GM12878 (cell line): ENCODE measurements around the gene ETV4. TPM values are rescaled to one million over a fixed set of nuclear protein-coding genes. Genes with fewer than 3 reads are reported as not detected.

Experiments used
- ATAC-seq: fragments of 200-7000 bp; cut with Tn5 transposase; 3 replicates; pipeline ENCODE4 v1.9.1; 2020; ENCODE audit warnings: mild to moderate bottlenecking, moderate library complexity
- BruUV-seq: library from RNA; stranded (reverse); fragments of 400-500 nt; replicated peaks from 2 replicates; lab custom pipeline; 2021; lab: Mats Ljungman, UMichigan
- CTCF ChIA-PET: fragments of 300-600 bp; sonication (Branson Sonifier 250); formaldehyde crosslinking; extraction: SDS; loops from one replicate; lab custom pipeline; 2021; ENCODE audit warnings: inconsistent platforms; lab: Yijun Ruan, JAX
- POLR2A ChIA-PET: fragments of 350-600 bp; formaldehyde crosslinking; extraction: SDS; loops from one replicate; lab custom pipeline; 2021; ENCODE audit warnings: inconsistent platforms; lab: Charles Lee
- RAD21 ChIA-PET: fragments of 300-600 bp; sonication (Branson Sonifier 250); formaldehyde crosslinking; loops from one replicate; lab custom pipeline; 2023; ENCODE audit warnings: antibody characterized with exemption; ENCODE audit not compliant: unreplicated experiment; lab: Charles Lee
- SMC1A ChIA-PET: fragments of 300-600 bp; sonication (Branson Sonifier 250); formaldehyde crosslinking; loops from one replicate; lab custom pipeline; 2023; ENCODE audit not compliant: unreplicated experiment, uncharacterized antibody; lab: Charles Lee
- DNase-seq: peaks from one replicate; pipeline ENCODE4 v3.0.0-alpha.2; 2011; ENCODE audit warnings: low read depth, low spot score
- FAIRE-seq: peaks from 3 replicates; lab custom pipeline; 2011; peaks lifted over from hg19 to GRCh38; lab: Jason Lieb, UNC
- H2AFZ ChIP-seq: 2 replicates; pipeline ENCODE4 v1.6.0; 2011; ENCODE audit warnings: low read depth, low read length, control low read depth; ENCODE audit not compliant: control insufficient read depth
- H3K27ac ChIP-seq: 2 replicates; pipeline ENCODE4 v1.5.1; 2011; ENCODE audit warnings: control low read depth; ENCODE audit not compliant: control insufficient read depth, insufficient read depth
- H3K27me3 ChIP-seq, 2 experiments: replicated peaks in 1 of 2; 2 replicates each; pipeline versions ENCODE4 v1.6.0 to v1.6.1; 2011; ENCODE audit warnings: low read length in 1 of 2; ENCODE audit not compliant: control insufficient read depth in 2 of 2, insufficient read depth in 2 of 2
- H3K36me3 ChIP-seq, 2 experiments: 2 replicates each; pipeline ENCODE4 v1.5.1; 2011; ENCODE audit warnings: low read length in 1 of 2; ENCODE audit not compliant: control insufficient read depth in 2 of 2, insufficient read depth in 2 of 2
- H3K4me1 ChIP-seq: 2 replicates; pipeline ENCODE4 v1.6.1; 2011; ENCODE audit warnings: mild to moderate bottlenecking, low read length, moderate library complexity, mixed read lengths; ENCODE audit not compliant: control insufficient read depth, insufficient read depth
- H3K4me2 ChIP-seq: 2 replicates; pipeline ENCODE4 v1.6.0; 2011; ENCODE audit warnings: control low read depth; ENCODE audit not compliant: control insufficient read depth, insufficient read depth
- H3K4me3 ChIP-seq: fragments of 200-600 bp; sonication (generic); 2 replicates; pipeline ENCODE4 v1.5.1; 2016
- H3K79me2 ChIP-seq: 2 replicates; pipeline ENCODE4 v1.6.0; 2011; ENCODE audit warnings: low read length; ENCODE audit not compliant: control insufficient read depth, insufficient read depth
- H3K9ac ChIP-seq: 2 replicates; pipeline ENCODE4 v1.8.0; 2011; ENCODE audit warnings: low read length, control low read depth, mixed read lengths; ENCODE audit not compliant: control insufficient read depth, insufficient read depth
- H3K9me3 ChIP-seq: replicated peaks from 3 replicates; pipeline ENCODE4 v1.5.1; 2011; ENCODE audit warnings: mild to moderate bottlenecking, low read length; ENCODE audit not compliant: control insufficient read depth, insufficient read depth
- H4K20me1 ChIP-seq: 2 replicates; pipeline ENCODE4 v1.6.0; 2011; ENCODE audit not compliant: control insufficient read depth, insufficient read depth
- BRCA1 ChIP-seq: IDR thresholded peaks from 2 replicates; pipeline ENCODE4 v1.6.1; 2011; ENCODE audit warnings: low read depth, low read length, improper control_type of control experiment
- IKZF1 ChIP-seq: fragments of 450-650 bp; conservative IDR thresholded peaks from 2 replicates; pipeline ENCODE4 v1.6.1; 2017; ENCODE audit warnings: antibody characterized with exemption, mild to moderate bottlenecking
- NFYB ChIP-seq: IDR thresholded peaks from 2 replicates; pipeline ENCODE4 v1.6.1; 2011; ENCODE audit warnings: low read depth, mild to moderate bottlenecking, low read length, improper control_type of control experiment, moderate library complexity; ENCODE audit not compliant: insufficient read depth
- TAF1 ChIP-seq: IDR thresholded peaks from 2 replicates; pipeline ENCODE4 v1.6.1; 2011; ENCODE audit warnings: mild to moderate bottlenecking, low read depth, low read length, borderline replicate concordance
- ZNF274 ChIP-seq: IDR thresholded peaks from one replicate; pipeline ENCODE4 v1.8.0; 2011; ENCODE audit not compliant: insufficient read length, insufficient read depth
- ZNF384 ChIP-seq: IDR thresholded peaks from 2 replicates; pipeline ENCODE4 v1.6.1; 2012; ENCODE audit warnings: low read depth, mild to moderate bottlenecking, low read length, improper control_type of control experiment, borderline replicate concordance
- ZSCAN29 ChIP-seq: fragments of 450-650 bp; IDR thresholded peaks from 2 replicates; pipeline ENCODE4 v1.6.1; 2017; ENCODE audit warnings: mild to moderate bottlenecking, moderate library complexity
- WGBS: methylation state at CpG from one replicate; pipeline ENCODE4 v1.1.6; 2016; ENCODE audit warnings: low lambda C conversion rate; ENCODE audit not compliant: insufficient replicate concordance, insufficient coverage; ENCODE audit errors: missing lambda C conversion rate; 5-methylcytosine and 5-hydroxymethylcytosine counted together
- in situ Hi-C: fragments of 300-500 bp; cut with MboI; formaldehyde crosslinking; loops from 9 replicates; pipeline ENCODE4 v1.14.3; 2018; ENCODE audit warnings: mixed read lengths
- intact Hi-C: fragments of 100-400 bp; cut with micrococcal nuclease; formaldehyde crosslinking; loops from one replicate; pipeline ENCODE4 v1.14.2; 2022; ENCODE audit not compliant: unreplicated experiment
- polyA plus RNA-seq, 11 experiments: library from polyadenylated mRNA; depleted of rRNA in 4 of 11; unstranded in 6 of 11; stranded (reverse) in 5 of 11; fragments of >200 nt; fragmentation: Nextera tagmentation in 4 of 11; fragmentation: Illumina TruSeq in 1 of 11; extraction: Ambion mirVana in 4 of 11; extraction: Trizol in 1 of 11; gene quantifications; 1 replicate in 1 of 11; 2 replicates in 10 of 11; pipeline versions ENCODE4 v1.2.1 to v1.2.3, GENCODE V29; 2011 to 2016; ENCODE audit warnings: inconsistent platforms in 2 of 11, missing spikeins in 2 of 11, low read depth in 1 of 11
- total RNA-seq, 4 experiments: library from RNA; depleted of rRNA in 3 of 4; stranded (reverse); fragments of >200 nt in 3 of 4; fragmentation: Illumina TruSeq in 1 of 4; extraction: Trizol in 1 of 4; gene quantifications; 2 replicates each; pipeline versions ENCODE4 v1.2.1 to v1.2.3, GENCODE V29; 2013 to 2021
- TF ChIP-seq, protein P1 (sequence below): IDR thresholded peaks from 2 replicates; pipeline ENCODE4 v1.6.1; 2012; ENCODE audit warnings: low read depth, low read length, improper control_type of control experiment

The ETV4 gene
- total and polyA plus RNA-seq, 10 of the 15 experiments (the other 5 are each of a cell fraction or from before 2014, with no cell fraction given) = 0.19 to 14.5 (median 1.8) TPM

DNA sequence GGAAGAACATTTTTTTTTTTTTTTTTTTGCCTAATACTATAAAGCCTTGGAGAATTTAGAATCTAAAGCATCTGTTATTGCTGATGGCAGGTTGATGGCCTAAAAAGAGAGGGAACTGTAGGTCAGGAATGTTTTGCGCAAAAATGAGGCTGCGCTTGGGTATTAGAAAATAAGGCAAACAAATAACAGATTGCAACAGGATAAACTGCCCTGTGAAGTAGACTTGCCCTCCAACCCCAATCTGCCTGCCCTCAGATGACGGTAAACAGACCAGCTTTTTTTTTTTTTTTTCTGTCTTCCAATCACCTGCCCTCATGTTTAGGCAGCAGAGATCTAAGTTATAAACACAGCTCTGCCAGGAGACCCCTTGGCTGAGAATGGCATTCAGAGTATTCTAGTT is 66.2 kb downstream of the ETV4 start:
- no peaks in the 10 kb centered on the region for H3K36me3 ChIP-seq
- in situ Hi-C loops = loop anchor here (5.0 kb wide), 2 partner anchors 93 to 273 kb away; no protein-coding TSS in a partner anchor
- WGBS = 94% methylated on average over 3 of the region's 3 CpGs

More for the DNA sequence above, 66.2 kb downstream of the ETV4 start:
- no peaks in the 10 kb centered on the region for H3K27me3 ChIP-seq
- BruUV-seq = no TSS peak
- no peak for FAIRE-seq
- intact Hi-C loops = loop anchor here (5.0 kb wide), 1 partner anchor 73 kb away; no protein-coding TSS in a partner anchor
- peaks cover 5% of the 10 kb centered on the region for H3K4me1 ChIP-seq
- ChIA-PET SMC1A (interaction anchor here (1.2 kb wide), 2 partner anchors 19 to 86 kb away, joined by 3 read pairs; no protein-coding TSS in a partner anchor), RAD21 (no interaction called here), POLR2A (interaction anchor here (0.5 to 0.6 kb wide), 2 partner anchors 44 to 119 kb away, joined by 3 read pairs; no protein-coding TSS in a partner anchor), CTCF (interaction anchor here (9.2 kb wide), 1 partner anchor 85 kb away, joined by 248 read pairs; the partner anchor contains the start of gene ARL4D)
- TF ChIP-seq IKZF1 (no peak), ZNF274 (no peak), TAF1 (no peak), ZNF384 (no peak), ZSCAN29 (no peak), NFYB (no peak), BRCA1 (no peak)
- TF ChIP-seq, protein P1, sequence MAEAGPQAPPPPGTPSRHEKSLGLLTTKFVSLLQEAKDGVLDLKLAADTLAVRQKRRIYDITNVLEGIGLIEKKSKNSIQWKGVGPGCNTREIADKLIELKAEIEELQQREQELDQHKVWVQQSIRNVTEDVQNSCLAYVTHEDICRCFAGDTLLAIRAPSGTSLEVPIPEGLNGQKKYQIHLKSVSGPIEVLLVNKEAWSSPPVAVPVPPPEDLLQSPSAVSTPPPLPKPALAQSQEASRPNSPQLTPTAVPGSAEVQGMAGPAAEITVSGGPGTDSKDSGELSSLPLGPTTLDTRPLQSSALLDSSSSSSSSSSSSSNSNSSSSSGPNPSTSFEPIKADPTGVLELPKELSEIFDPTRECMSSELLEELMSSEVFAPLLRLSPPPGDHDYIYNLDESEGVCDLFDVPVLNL = no peak
- no peak overlapping the region for H3K4me2 ChIP-seq
- H3K9me3 ChIP-seq = no peaks in the 10 kb centered on the region
- H4K20me1 ChIP-seq = no peaks in the 10 kb centered on the region
- H3K9ac ChIP-seq = no peak overlapping the region
- DNase-seq = no peak
- no peak overlapping the region for H2AFZ ChIP-seq
- no peak for ATAC-seq
- peaks cover 12% of the 10 kb centered on the region for H3K79me2 ChIP-seq
- H3K4me3 ChIP-seq = no peak overlapping the region
- H3K27ac ChIP-seq = no peak overlapping the region

Other genes with a start within 250 kb of the ETV4 start
- gene ARL4D, start 147.3 kb downstream of the ETV4 start, total RNA-seq (2014; rRNA removed) = 0.90 and 1.2 TPM in 2 replicates
- gene ARL4D, start 147.3 kb downstream of the ETV4 start, total RNA-seq (2014; rRNA removed; fragmentation: Illumina TruSeq; extraction: Trizol) = 0.18 and 0.72 TPM in 2 replicates
- gene ARL4D, start 147.3 kb downstream of the ETV4 start, total RNA-seq (2021) = 1.2 and 1.5 TPM in 2 replicates
- 0.10 and 0.13 TPM in 2 replicates for gene ARL4D, start 147.3 kb downstream of the ETV4 start, polyA plus RNA-seq (2011; rRNA removed)
- gene ARL4D, start 147.3 kb downstream of the ETV4 start, polyA plus RNA-seq (2014; fragmentation: Illumina TruSeq; extraction: Trizol) = 0.14 and 0.79 TPM in 2 replicates
- gene ARL4D, start 147.3 kb downstream of the ETV4 start, polyA plus RNA-seq (2014; fragmentation: Nextera tagmentation; extraction: Ambion mirVana) = under 1 TPM; 0.13 to 0.60 TPM
- 1.4 and 1.5 TPM in 2 replicates for gene ARL4D, start 147.3 kb downstream of the ETV4 start, polyA plus RNA-seq (2014; rRNA removed)
- gene ARL4D, start 147.3 kb downstream of the ETV4 start, polyA plus RNA-seq (2016; fragmentation: Nextera tagmentation; extraction: Ambion mirVana) = under 1 TPM; 0.60 to 0.82 TPM
- 42.9 and 43.2 TPM in 2 replicates for gene DHX8, start 62.4 kb downstream of the ETV4 start, total RNA-seq (2014; rRNA removed)
- 32.5 and 33.1 TPM in 2 replicates for gene DHX8, start 62.4 kb downstream of the ETV4 start, total RNA-seq (2014; rRNA removed; fragmentation: Illumina TruSeq; extraction: Trizol)
- 47.5 and 49.9 TPM in 2 replicates for gene DHX8, start 62.4 kb downstream of the ETV4 start, total RNA-seq (2021)
- 24.5 and 30.2 TPM in 2 replicates for gene DHX8, start 62.4 kb downstream of the ETV4 start, polyA plus RNA-seq (2011; rRNA removed)
- 35.6 and 38.3 TPM in 2 replicates for gene DHX8, start 62.4 kb downstream of the ETV4 start, polyA plus RNA-seq (2014; fragmentation: Illumina TruSeq; extraction: Trizol)
- gene DHX8, start 62.4 kb downstream of the ETV4 start, polyA plus RNA-seq (2014; fragmentation: Nextera tagmentation; extraction: Ambion mirVana) = 10 to 100 TPM; 27.6 to 31.6 TPM
- 29.0 and 30.9 TPM in 2 replicates for gene DHX8, start 62.4 kb downstream of the ETV4 start, polyA plus RNA-seq (2014; rRNA removed)
- gene DHX8, start 62.4 kb downstream of the ETV4 start, polyA plus RNA-seq (2016; fragmentation: Nextera tagmentation; extraction: Ambion mirVana) = 10 to 100 TPM; 48.4 to 50.4 TPM
- gene MEOX1, start 115.6 kb upstream of the ETV4 start, total RNA-seq (2014; rRNA removed) = 0.34 and 0.60 TPM in 2 replicates
- gene MEOX1, start 115.6 kb upstream of the ETV4 start, total RNA-seq (2014; rRNA removed; fragmentation: Illumina TruSeq; extraction: Trizol) = 0.37 and 0.85 TPM in 2 replicates
- 0.46 and 0.53 TPM in 2 replicates for gene MEOX1, start 115.6 kb upstream of the ETV4 start, total RNA-seq (2021)
- gene MEOX1, start 115.6 kb upstream of the ETV4 start, polyA plus RNA-seq (2011; rRNA removed) = 7.5 and 9.4 TPM in 2 replicates
- 0.63 and 1.1 TPM in 2 replicates for gene MEOX1, start 115.6 kb upstream of the ETV4 start, polyA plus RNA-seq (2014; fragmentation: Illumina TruSeq; extraction: Trizol)
- under 1 TPM; 0.19 to 0.24 TPM for gene MEOX1, start 115.6 kb upstream of the ETV4 start, polyA plus RNA-seq (2014; fragmentation: Nextera tagmentation; extraction: Ambion mirVana)
- 0.44 and 0.45 TPM in 2 replicates for gene MEOX1, start 115.6 kb upstream of the ETV4 start, polyA plus RNA-seq (2014; rRNA removed)
- under 1 TPM; 0.25 to 0.72 TPM for gene MEOX1, start 115.6 kb upstream of the ETV4 start, polyA plus RNA-seq (2016; fragmentation: Nextera tagmentation; extraction: Ambion mirVana)
- gene SOST, start 212.5 kb upstream of the ETV4 start, total RNA-seq (2014; rRNA removed) = not detected in 2 replicates
- gene SOST, start 212.5 kb upstream of the ETV4 start, total RNA-seq (2014; rRNA removed; fragmentation: Illumina TruSeq; extraction: Trizol) = not detected in 2 replicates
- not detected in 2 replicates for gene SOST, start 212.5 kb upstream of the ETV4 start, total RNA-seq (2021)
- gene SOST, start 212.5 kb upstream of the ETV4 start, polyA plus RNA-seq (2011; rRNA removed) = not detected in 2 replicates
- gene SOST, start 212.5 kb upstream of the ETV4 start, polyA plus RNA-seq (2014; fragmentation: Illumina TruSeq; extraction: Trizol) = not detected in 2 replicates
- gene SOST, start 212.5 kb upstream of the ETV4 start, polyA plus RNA-seq (2014; fragmentation: Nextera tagmentation; extraction: Ambion mirVana) = not detected
- not detected in 2 replicates for gene SOST, start 212.5 kb upstream of the ETV4 start, polyA plus RNA-seq (2014; rRNA removed)
- not detected for gene SOST, start 212.5 kb upstream of the ETV4 start, polyA plus RNA-seq (2016; fragmentation: Nextera tagmentation; extraction: Ambion mirVana)
- gene DUSP3, start 232.6 kb upstream of the ETV4 start, total RNA-seq (2014; rRNA removed) = 4.1 and 4.8 TPM in 2 replicates
- gene DUSP3, start 232.6 kb upstream of the ETV4 start, total RNA-seq (2014; rRNA removed; fragmentation: Illumina TruSeq; extraction: Trizol) = 4.0 and 4.1 TPM in 2 replicates
- gene DUSP3, start 232.6 kb upstream of the ETV4 start, total RNA-seq (2021) = 4.6 and 5.3 TPM in 2 replicates
- 12.1 and 14.7 TPM in 2 replicates for gene DUSP3, start 232.6 kb upstream of the ETV4 start, polyA plus RNA-seq (2011; rRNA removed)
- 3.7 and 4.6 TPM in 2 replicates for gene DUSP3, start 232.6 kb upstream of the ETV4 start, polyA plus RNA-seq (2014; fragmentation: Illumina TruSeq; extraction: Trizol)
- 1 to 10 TPM; 1.5 to 2.1 TPM for gene DUSP3, start 232.6 kb upstream of the ETV4 start, polyA plus RNA-seq (2014; fragmentation: Nextera tagmentation; extraction: Ambion mirVana)
- 3.5 and 4.2 TPM in 2 replicates for gene DUSP3, start 232.6 kb upstream of the ETV4 start, polyA plus RNA-seq (2014; rRNA removed)
- gene DUSP3, start 232.6 kb upstream of the ETV4 start, polyA plus RNA-seq (2016; fragmentation: Nextera tagmentation; extraction: Ambion mirVana) = 1 to 10 TPM; 3.0 TPM
- gene CFAP97D1, start 234.1 kb upstream of the ETV4 start, total RNA-seq (2014; rRNA removed) = not detected in 2 replicates
- gene CFAP97D1, start 234.1 kb upstream of the ETV4 start, total RNA-seq (2014; rRNA removed; fragmentation: Illumina TruSeq; extraction: Trizol) = 0.05 TPM in 1 of 2 replicates, not detected in the other
- gene CFAP97D1, start 234.1 kb upstream of the ETV4 start, total RNA-seq (2021) = not detected in 2 replicates
- gene CFAP97D1, start 234.1 kb upstream of the ETV4 start, polyA plus RNA-seq (2011; rRNA removed) = 0.03 TPM in 1 of 2 replicates, not detected in the other
- gene CFAP97D1, start 234.1 kb upstream of the ETV4 start, polyA plus RNA-seq (2014; fragmentation: Illumina TruSeq; extraction: Trizol) = 0.13 TPM in 1 of 2 replicates, not detected in the other
- gene CFAP97D1, start 234.1 kb upstream of the ETV4 start, polyA plus RNA-seq (2014; fragmentation: Nextera tagmentation; extraction: Ambion mirVana) = not detected
- not detected in 2 replicates for gene CFAP97D1, start 234.1 kb upstream of the ETV4 start, polyA plus RNA-seq (2014; rRNA removed)
- gene CFAP97D1, start 234.1 kb upstream of the ETV4 start, polyA plus RNA-seq (2016; fragmentation: Nextera tagmentation; extraction: Ambion mirVana) = not detected